HT-29 (cell line): ENCODE measurements around the gene SPINK5. TPM values are rescaled to one million over a fixed set of nuclear protein-coding genes. Genes with fewer than 3 reads are reported as not detected.
"Not testable (repeated sequence)": the region's sequence is repeated elsewhere in the genome, so short reads cannot be mapped to it uniquely, and the experiment has no call there.

Source experiments
- DNase-seq: peaks from one replicate; pipeline ENCODE4 v3.0.0-alpha.2; 2015; ENCODE audit warnings: low spot score
- total RNA-seq: library from RNA; depleted of rRNA; stranded (reverse); fragments of >200 nt; shearing (Covaris generic); gene quantifications from 2 replicates; pipeline ENCODE4 v1.2.3, GENCODE V29; 2014; rRNA removed

SPINK5 gene, protein sequence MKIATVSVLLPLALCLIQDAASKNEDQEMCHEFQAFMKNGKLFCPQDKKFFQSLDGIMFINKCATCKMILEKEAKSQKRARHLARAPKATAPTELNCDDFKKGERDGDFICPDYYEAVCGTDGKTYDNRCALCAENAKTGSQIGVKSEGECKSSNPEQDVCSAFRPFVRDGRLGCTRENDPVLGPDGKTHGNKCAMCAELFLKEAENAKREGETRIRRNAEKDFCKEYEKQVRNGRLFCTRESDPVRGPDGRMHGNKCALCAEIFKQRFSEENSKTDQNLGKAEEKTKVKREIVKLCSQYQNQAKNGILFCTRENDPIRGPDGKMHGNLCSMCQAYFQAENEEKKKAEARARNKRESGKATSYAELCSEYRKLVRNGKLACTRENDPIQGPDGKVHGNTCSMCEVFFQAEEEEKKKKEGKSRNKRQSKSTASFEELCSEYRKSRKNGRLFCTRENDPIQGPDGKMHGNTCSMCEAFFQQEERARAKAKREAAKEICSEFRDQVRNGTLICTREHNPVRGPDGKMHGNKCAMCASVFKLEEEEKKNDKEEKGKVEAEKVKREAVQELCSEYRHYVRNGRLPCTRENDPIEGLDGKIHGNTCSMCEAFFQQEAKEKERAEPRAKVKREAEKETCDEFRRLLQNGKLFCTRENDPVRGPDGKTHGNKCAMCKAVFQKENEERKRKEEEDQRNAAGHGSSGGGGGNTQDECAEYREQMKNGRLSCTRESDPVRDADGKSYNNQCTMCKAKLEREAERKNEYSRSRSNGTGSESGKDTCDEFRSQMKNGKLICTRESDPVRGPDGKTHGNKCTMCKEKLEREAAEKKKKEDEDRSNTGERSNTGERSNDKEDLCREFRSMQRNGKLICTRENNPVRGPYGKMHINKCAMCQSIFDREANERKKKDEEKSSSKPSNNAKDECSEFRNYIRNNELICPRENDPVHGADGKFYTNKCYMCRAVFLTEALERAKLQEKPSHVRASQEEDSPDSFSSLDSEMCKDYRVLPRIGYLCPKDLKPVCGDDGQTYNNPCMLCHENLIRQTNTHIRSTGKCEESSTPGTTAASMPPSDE
- 0.39 and 0.76 TPM in 2 replicates for total RNA-seq

DNA sequence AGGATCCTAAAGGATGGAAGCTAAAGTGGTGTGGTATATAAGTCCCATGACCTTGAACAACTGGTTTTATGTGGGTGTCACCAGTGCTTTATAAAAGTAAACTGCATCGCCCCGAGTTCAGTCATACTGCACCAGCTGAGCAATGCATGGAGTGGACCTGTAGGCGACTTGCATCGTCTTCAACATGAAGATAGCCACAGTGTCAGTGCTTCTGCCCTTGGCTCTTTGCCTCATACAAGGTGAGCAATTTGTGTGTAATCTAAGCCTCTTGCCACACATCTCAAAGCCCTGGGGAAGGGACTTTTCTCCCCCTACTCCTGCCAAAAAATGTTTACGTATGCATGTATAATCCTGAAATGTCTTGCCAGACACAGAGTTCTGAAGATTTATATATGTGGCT is at the start of gene SPINK5:
Gene SPINK5, plus strand, starts transcription at position 120 of the 400 bp plus-strand sequence. Its CDS starts 65 bp downstream, at position 185.
- DNase-seq: no peak

DNA sequence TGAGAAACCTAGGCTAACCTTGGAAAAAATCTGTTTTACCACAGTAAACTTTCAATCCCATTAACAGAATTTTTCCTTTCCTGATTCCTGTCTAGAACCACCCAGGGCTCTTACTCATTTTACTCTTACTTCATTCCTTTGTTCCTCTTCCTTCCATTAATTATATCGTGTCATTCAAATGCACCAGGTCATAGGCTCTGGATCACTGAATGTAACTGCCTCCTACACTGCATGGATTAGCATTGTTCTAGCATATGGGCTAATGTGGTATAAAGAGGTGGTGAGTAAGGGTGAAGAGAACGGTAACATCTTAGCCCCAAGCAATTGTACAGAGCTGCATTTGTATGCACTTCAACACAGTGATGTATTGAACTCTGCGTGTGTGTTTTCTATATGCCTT is 49.5 kb upstream of the SPINK5 start:
- no peak for DNase-seq

- DNase-seq: peak; percentile 42
These were observed 43.4 kb upstream of the SPINK5 start for GRCh38 chr5:148020257-148020988.

- no peak for DNase-seq
These were observed 36.3 kb upstream of the SPINK5 start for GRCh38 chr5:148027505-148027904.

DNA sequence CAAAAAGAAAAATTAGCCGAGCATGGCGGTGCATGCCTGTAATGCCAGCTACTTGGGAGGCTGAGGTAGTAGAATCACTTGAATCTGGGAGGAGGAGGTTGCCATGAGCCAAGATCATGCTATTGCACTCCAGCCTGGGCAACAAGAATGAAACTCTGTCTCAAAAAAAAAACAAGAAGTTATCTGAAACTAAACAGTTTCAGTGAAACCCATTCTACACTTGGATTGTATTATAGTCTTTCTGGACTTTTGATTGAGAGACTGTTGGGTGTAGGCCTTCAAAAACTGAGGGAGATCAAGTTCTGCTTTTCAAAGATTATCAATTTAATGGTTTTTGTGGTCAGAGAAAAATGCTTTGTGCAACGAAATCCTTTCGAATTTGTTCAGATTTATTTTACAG is 34.6 kb upstream of the SPINK5 start:
- no peak for DNase-seq

DNA sequence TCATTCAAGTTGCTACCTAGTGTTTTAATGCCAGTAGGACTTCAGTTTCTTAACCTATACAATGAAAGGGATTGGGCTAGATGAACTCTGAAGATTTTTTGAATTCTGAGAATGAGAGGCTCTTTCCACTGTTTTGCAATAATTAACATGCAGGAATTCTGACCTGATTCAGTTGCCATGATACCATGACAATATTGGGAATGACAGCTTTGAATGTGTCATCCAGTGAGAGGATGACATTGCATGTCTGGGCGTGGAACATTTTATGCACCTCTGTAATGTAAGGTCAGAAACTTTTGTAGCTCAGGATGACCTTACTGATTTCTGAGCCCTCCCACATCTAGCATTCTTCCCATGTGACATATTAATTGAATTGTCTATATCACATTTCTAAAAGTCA is 30.6 kb upstream of the SPINK5 start:
- peak; percentile 16 for DNase-seq

DNA sequence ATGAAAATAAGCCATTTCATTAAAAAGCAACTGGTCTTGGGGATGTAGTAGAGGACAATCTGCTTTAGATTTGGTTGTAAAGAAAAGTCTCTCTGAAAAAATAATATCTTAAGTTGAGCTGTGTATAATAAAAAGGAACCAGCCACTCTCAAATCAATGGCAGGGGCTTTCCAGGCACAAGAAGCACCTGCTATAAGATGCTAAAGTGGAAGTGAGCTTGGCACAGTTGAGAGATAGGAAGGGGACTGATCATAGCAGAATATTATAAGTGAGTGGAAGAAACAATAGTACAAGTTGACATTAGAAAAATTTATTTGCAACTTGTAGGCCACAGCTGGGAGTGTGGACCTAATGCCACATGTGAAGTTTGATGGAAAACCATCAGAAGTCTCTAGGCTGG is 28.1 kb upstream of the SPINK5 start:
- DNase-seq: no peak

- DNase-seq: no peak
These were observed 20.9 kb upstream of the SPINK5 start for GRCh38 chr5:148042881-148043280.

DNA sequence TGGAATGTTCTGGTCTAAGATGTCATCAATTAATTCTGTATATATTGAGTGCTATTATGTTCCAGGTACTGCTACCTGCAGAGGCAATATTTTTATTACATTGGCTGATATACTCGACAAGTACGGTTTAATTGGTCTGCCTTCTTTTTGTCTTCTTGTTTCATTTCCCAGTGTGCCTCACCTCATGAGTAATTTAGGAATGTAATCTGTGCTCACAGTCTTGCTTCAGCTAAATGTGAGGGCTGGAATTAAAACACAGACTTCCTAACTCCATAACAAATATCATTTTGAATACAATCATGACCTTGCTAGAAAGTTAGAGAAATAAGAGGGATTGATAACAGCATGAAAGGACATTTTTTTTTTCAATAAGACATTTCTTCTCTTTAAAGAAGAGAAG is 20.1 kb upstream of the SPINK5 start:
- no peak for DNase-seq

DNA sequence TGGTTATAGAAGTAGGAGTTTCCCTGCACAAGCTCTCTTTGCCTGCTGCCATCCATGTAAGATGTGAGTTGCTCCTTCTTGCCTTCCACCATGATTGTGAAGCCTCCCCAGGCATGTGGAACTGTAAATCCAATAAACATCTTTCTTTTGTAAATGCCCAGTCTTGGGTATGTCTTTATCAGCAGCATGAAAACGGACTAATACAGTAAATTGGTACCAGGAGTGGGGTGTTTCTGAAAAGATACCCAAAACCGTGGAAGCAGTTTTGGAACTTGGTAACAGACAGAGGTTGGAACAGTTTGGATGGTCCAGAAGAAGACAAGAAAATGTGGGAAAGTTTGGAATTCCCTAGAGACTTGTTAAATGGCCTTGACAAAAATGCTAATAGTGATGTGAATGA is 8.6 kb upstream of the SPINK5 start:
- DNase-seq: not testable (repeated sequence)

- DNase-seq: no peak
These were observed 3.5 kb upstream of the SPINK5 start for GRCh38 chr5:148060309-148060708.

- DNase-seq: no peak
These were observed 2.9 kb upstream of the SPINK5 start for GRCh38 chr5:148060881-148061280.

DNA sequence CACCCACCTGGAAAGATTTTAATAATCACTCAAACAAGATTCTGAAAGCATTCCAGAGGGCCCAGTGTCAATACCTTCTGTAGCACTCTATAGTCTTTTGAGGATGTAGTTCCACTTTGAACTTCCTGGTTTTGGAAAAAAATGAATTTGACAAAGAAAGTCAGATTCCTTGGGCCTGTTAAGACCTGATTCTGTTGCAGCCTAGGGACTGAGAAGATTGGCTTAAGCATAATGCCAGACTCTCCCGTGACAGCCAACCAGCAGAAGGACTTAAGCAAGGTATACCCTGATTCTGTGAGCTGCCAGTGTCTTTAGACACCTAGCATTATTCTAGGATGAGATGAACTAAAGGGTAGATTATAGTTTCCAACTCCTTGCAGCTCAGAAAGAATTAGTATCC is 6.8 kb downstream of the SPINK5 start:
- no peak for DNase-seq

DNA sequence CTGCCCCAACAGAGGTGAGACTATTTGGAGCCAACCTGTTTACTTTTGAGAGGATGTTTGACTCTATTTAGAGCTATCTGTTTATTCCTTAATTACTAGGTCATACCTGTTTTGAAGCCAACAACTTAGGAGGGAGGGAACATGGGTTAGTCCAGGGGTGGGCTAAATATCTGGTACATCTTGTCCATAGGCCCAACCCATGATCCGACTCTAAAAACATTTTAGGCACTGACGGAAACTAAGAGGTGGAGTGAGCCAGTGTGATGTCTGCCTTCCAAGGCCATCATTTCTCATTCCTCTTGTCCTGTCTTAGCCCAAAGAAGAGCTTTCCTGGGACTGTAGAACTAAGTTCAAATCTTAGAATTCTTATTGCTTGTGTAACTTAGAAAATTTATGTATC is 8.4 kb downstream of the SPINK5 start:
- no peak for DNase-seq

DNA sequence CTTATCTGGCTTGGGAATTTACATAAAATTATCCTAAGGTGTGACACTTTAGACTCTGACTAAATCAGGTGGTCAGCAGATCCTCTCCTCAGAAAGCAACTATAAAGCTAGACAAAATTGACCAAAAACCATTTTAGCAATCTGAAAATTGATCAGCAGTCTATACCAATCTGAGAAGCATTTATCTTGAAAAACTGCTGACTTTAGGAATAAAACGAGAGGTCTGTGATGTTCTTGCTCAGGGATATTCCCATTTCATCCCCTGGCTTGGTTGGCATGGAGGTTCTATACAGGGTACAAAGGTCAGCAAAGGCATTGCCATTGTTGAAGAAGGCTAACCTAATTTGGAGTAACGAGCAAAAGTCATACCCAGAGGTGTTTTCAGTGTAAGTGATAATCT is 11.7 kb downstream of the SPINK5 start:
- DNase-seq: no peak

DNA sequence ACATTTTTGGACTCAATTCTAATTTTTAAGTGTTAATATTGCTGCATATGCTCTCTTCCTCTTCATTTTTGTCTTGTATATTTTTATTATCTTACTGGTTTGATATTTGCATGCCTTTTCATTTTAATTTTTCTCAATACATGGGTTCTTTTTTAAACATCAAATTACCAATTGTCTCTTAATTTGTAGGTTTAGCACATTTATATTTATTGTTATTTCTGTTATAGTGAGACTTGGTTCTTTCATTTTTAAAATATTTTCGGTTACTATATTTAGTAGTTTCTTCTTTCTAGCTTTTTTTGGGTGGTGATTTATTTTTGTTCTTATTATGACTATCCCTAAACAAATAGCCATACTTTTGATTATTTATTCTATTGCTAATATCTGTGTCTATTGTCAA is 19.4 kb downstream of the SPINK5 start:
- no peak for DNase-seq

DNA sequence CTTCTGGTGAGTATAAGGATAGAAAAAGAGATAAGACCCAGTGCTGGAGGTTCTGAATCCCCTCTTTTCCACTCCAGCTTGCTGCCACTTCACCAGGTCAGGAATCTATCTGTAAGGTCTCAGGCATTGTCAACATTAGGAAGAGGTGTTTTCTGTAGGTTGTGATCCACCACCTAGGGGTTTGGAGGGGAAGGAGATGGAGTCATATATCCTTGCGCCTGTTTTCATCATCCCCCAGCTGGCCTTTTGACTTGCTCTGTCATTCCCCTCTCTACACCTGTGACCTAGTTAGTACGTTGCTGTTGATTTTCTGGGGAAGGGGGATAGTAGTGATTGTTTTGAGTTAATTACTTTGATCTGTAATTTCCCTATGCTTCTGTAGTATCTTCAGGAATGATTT is 20.5 kb downstream of the SPINK5 start:
- no peak for DNase-seq

GRCh38 chr5:148085310-148085709 is 21.5 kb downstream of the SPINK5 start:
- DNase-seq: no peak

GRCh38 chr5:148085977-148086705 is 22.4 kb downstream of the SPINK5 start:
- peak; percentile 53 for DNase-seq

DNA sequence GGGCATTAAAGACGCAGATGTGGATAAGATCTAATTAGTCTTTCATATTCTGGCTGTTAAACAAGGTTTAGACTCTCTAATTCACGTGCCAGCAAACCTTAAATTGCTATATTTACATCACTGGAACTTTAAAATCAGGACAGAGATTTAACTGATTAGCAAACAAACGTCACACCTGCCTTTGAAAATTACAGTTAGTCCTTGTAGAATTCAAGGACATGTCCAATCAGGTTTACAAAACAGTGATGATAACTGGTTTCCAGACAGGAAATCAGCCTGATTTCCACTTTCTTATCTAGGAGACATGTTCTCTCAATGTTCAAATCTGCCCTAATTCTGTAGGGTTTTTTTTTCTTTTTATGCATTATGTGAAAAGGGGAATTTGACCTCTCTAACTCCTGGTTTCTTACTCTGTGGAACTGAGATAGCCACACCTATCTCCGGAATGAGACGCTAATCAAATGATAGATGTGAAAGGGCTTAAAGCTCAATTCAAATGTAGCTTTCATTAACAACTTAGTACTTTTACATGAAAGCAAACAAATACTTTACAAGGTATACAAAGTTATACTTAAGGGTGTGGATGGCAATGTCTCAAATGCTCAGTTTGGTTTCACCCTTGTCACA is 26.5 kb downstream of the SPINK5 start:
- no peak for DNase-seq
